Measurements from ENCODE around the gene PITPNM2.
"Not testable (repeated sequence)": the region's sequence is repeated elsewhere in the genome, so short reads cannot be mapped to it uniquely, and the experiment has no call there.

The PITPNM2 gene

GRCh38 chr12:123104094-123104493, 46.8 kb downstream of the PITPNM2 start:
- H3K4me1 ChIP-seq (ENCODE audit: control insufficient read depth in 1 of 2, insufficient read depth in 2 of 2, low read length in 2 of 2), result peaks cover 5 to 18% of the 10 kb centered on the region in 2 donors
- not testable (repeated sequence) for H3K9me3 ChIP-seq (ENCODE audit: control insufficient read depth in 1 of 2, low read length in 2 of 2); H3K27me3 ChIP-seq (ENCODE audit: low read depth, low read length); H3K4me3 ChIP-seq (ENCODE audit: low read depth in 1 of 2, low read length in 2 of 2); H3K36me3 ChIP-seq (ENCODE audit: control insufficient read depth in 1 of 2, insufficient read depth in 2 of 2, low read length in 2 of 2); H3K27ac ChIP-seq (ENCODE audit: low read length)

DNA sequence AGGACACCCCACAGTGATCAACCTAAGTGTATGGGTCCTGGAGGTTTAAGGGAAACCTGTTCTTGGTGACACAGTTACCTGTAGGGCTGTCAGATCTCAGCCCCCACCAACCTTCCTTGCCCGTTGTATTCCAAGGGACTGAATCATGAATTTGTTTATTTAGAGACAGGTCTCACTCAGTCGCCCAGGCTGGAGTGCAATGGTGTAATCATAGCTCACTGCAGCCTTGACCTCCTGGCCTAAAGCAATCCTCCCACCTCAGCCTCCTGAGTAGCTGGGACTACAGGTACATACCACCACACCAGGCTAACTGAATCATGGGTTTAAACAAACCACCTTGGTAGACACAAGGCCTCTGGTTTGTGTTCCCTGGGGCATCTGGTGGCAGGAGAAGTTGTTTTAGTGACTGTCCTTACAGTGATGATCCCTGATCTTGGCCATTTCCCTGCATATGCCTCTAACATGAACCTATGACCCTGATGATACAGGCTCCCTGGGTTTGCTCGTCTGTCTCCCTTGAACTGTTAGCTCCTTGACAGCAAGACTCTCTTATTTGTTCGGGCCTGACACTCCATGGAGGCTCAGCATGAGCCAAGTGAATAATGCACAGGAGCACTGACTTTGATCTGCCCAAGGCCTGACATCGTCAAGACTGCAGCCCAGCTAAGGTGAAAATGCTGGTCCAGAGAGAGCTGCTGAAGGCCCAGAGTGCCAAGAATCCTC, 47.9 kb downstream of the PITPNM2 start:
- H3K4me3 ChIP-seq (ENCODE audit: low read depth in 1 of 2, low read length in 2 of 2), result no peak overlapping the region
- no peaks in the 10 kb centered on the region for H3K9me3 ChIP-seq (ENCODE audit: control insufficient read depth in 1 of 2, low read length in 2 of 2)
- H3K27me3 ChIP-seq (ENCODE audit: low read depth, low read length), result no peaks in the 10 kb centered on the region
- H3K4me1 ChIP-seq (ENCODE audit: control insufficient read depth in 1 of 2, insufficient read depth in 2 of 2, low read length in 2 of 2), result peaks cover 5 to 11% of the 10 kb centered on the region in 2 donors
- no peak overlapping the region for H3K27ac ChIP-seq (ENCODE audit: low read length)
- no peaks in the 10 kb centered on the region for H3K36me3 ChIP-seq (ENCODE audit: control insufficient read depth in 1 of 2, insufficient read depth in 2 of 2, low read length in 2 of 2)

DNA sequence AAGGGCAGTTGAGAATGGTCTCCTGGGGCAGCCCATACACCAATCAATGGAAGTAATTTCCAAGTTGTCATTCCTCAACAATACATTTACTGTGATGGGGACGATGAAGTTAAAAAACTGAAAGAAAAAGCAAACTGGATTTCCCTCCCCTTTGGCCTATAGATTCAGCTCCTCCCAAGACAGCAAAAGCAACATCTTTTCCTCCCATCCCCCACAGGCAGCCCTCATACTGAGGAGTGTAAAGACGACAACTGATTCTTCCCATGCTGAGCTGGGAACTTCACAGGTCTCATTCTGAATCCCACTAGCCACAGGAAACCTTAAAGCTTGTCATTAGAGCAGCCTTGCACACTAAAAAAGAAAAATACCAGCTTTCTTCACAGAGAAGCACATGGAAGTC, 48.5 kb downstream of the PITPNM2 start:
- H3K4me1 ChIP-seq (ENCODE audit: control insufficient read depth in 1 of 2, insufficient read depth in 2 of 2, low read length in 2 of 2), result peaks cover 2 to 7% of the 10 kb centered on the region in 2 donors
- H3K27ac ChIP-seq (ENCODE audit: low read length), result no peak overlapping the region

GRCh38 chr12:123101526-123101925, 49.4 kb downstream of the PITPNM2 start:
- Histone ChIP-seq H3K36me3 (ENCODE audit: control insufficient read depth in 1 of 2, insufficient read depth in 2 of 2, low read length in 2 of 2) (no peaks in the 10 kb centered on the region), H3K27ac (ENCODE audit: low read length) (no peak overlapping the region), H3K27me3 (ENCODE audit: low read depth, low read length) (no peaks in the 10 kb centered on the region), H3K4me3 (ENCODE audit: low read depth in 1 of 2, low read length in 2 of 2) (no peak overlapping the region), H3K9me3 (ENCODE audit: control insufficient read depth in 1 of 2, low read length in 2 of 2) (no peaks in the 10 kb centered on the region), H3K4me1 (ENCODE audit: control insufficient read depth in 1 of 2, insufficient read depth in 2 of 2, low read length in 2 of 2) (peaks cover 0 to 7% of the 10 kb centered on the region in 2 donors)

More for the DNA sequence above, 48.5 kb downstream of the PITPNM2 start:
- H3K27me3 ChIP-seq (ENCODE audit: low read depth, low read length), result no peaks in the 10 kb centered on the region
- no peak overlapping the region for H3K4me3 ChIP-seq (ENCODE audit: low read depth in 1 of 2, low read length in 2 of 2)
- H3K9me3 ChIP-seq (ENCODE audit: control insufficient read depth in 1 of 2, low read length in 2 of 2), result no peaks in the 10 kb centered on the region
- no peaks in the 10 kb centered on the region for H3K36me3 ChIP-seq (ENCODE audit: control insufficient read depth in 1 of 2, insufficient read depth in 2 of 2, low read length in 2 of 2)
